IPS-18c (cell line): Measurements from ENCODE around the gene TFE3.
A peak's percentile ranks its signal among the peaks of the same experiment; 100 is the strongest.

Source experiments
- H3K4me3 ChIP-seq: 2 replicates; pipeline ENCODE4 v1.7.0; 2013; ENCODE audit warnings: low read depth, mild to moderate bottlenecking, low read length, moderate library complexity; ENCODE audit not compliant: insufficient read depth
- H3K9me3 ChIP-seq: one replicate; pipeline ENCODE4 v1.6.1; 2013; ENCODE audit warnings: mild to moderate bottlenecking, low read length, moderate library complexity; ENCODE audit not compliant: control insufficient read depth, insufficient read depth

The TFE3 gene

DNA sequence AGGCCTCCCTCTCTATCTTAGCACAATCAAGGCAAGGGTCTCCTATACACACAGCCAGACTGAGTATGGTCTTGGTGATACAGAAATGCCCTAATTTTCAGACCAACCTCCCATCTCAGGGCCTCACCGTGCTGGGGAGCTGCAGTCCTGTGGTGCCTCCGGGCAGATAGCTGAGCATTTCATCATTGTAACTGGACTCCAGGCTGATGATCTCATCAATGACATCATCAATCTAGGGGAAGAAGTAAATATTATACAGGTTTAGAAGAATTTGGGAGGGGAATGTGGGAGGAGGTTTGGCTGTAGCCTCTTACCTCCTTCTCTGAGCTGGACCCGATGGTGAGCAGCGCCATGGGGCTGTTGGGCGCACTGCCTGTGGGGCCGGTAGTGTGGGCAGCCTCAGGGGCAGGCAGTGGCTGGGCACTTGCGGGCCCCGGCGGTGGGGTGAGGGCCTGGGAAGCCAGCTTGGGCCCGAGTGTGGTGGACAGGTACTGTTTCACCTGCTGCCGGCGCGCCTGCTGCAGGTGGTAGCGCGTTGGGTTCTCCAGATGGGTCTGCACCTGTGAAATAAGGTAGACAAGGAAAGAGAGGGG is 5.2 kb downstream of the TFE3 start:
- Histone ChIP-seq H3K4me3 (no peak overlapping the region), H3K9me3 (peaks cover 7% of the 10 kb centered on the region)

DNA sequence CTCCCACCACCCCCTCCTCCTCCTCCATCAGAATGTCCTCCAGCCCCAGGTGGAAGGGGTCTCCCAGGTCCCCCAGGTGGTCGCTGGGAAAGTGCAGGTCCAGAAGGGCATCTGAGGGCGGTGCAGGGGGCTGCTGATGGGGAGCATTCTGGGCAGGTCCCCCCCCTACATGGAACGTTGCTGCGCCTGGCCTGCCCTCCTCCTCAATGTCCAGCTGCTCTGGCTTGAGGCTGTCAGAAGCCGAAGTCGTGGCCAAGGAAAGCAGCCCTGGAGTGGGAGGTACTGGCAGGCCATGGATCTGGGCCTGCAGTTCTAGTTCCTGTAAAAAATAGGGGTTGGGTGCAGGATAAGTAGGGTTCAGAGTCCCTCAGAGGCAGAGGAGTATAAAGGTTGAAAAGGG is 12.9 kb downstream of the TFE3 start:
- H3K9me3 ChIP-seq = peaks cover 13% of the 10 kb centered on the region
- no peak overlapping the region for H3K4me3 ChIP-seq

- H3K4me3 ChIP-seq = no peak overlapping the region
These were observed 13.3 kb downstream of the TFE3 start for GRCh38 chrX:49029876-49030275.

GRCh38 chrX:49019599-49020249 is 23.4 kb downstream of the TFE3 start:
- no peak overlapping the region for H3K4me3 ChIP-seq

More at GRCh38 chrX:49029876-49030275, 13.3 kb downstream of the TFE3 start:
- H3K9me3 ChIP-seq = peaks cover 13% of the 10 kb centered on the region

GRCh38 chrX:49019050-49019449 is 24.1 kb downstream of the TFE3 start:
- Histone ChIP-seq H3K4me3 (no peak overlapping the region), H3K9me3 (peaks cover under 1% of the 10 kb centered on the region)

More at GRCh38 chrX:49019599-49020249, 23.4 kb downstream of the TFE3 start:
- H3K9me3 ChIP-seq = peaks cover 3% of the 10 kb centered on the region

DNA sequence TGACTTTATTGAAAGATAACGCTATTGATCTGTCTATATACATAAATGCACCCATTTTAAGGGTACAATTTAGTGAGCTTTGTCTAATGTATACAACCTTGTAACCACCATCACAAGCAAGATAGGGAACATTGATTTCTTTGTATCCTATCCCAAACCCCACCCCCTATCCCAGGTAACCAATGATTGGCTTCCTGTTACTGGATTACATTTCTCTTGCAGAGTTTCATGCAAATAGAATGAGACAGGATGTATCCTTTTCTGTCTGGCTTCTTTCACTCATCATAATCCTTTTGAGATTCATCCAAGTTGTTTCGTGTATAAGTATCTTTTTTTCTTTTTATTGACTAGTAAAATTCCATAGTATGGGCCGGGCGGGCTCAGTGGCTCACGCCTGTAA is 39.5 kb downstream of the TFE3 start:
- Histone ChIP-seq H3K9me3 (peaks cover 5% of the 10 kb centered on the region), H3K4me3 (no peak overlapping the region)

GRCh38 chrX:49002091-49002935 is 40.8 kb downstream of the TFE3 start, which contains the start of gene GRIPAP1:
Gene GRIPAP1 (minus strand): TSS chrX:49002264. CDS start chrX:49002229, 35 bp downstream.
- Histone ChIP-seq H3K9me3 (peaks cover 5% of the 10 kb centered on the region), H3K4me3 (peak within 1 kb of the TSS; percentile 76)

DNA sequence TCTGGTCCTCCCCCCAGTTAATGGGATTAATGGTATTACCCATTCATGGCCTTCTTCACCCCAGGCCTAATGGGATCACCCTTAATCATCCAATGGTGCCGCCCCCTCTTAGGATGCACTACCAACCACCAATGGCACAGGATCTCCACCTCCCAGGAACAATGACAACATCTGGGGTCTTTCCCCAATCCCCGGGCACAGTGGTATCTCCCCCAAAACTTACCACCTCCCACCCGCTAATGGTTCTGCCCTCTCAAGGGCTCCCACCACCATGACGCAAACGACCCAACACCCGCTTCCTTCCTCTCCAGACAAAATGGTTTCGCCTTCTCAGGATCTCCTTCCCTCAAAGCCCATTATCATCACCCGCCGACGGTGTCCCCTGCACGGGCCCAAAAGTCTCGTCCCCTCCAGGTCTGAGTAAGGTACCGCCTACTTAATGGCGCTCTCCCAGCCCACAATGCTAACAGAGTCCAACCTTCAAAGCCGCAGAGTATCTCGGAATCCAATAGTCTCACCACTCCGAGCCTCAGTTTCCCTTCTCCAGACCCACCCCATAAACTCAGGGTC is 41.6 kb downstream of the TFE3 start:
- Histone ChIP-seq H3K4me3 (peak overlapping the region; percentile 76), H3K9me3 (peaks cover 5% of the 10 kb centered on the region)

DNA sequence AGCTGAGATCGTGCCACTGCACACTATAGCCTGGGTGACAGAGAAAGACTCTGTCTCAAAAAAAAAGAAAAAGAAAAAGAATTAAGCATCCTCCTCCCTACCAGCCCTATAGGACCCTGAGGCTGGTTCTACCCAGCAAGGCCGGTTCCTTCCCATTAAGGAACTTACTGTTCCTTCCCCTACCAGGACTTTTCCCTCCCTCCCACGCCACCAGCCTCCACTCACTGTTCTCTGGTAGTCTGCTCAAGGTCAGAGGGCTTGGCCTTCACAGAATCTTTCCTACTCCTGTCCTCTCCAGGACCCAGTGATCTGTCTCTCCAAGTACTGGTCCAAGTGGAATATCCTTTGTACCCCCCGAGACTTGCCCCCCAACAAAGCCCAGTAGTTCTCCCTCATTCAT is 42.5 kb downstream of the TFE3 start:
- Histone ChIP-seq H3K9me3 (peaks cover 5% of the 10 kb centered on the region), H3K4me3 (no peak overlapping the region)

GRCh38 chrX:48999030-48999429 is 44.1 kb downstream of the TFE3 start:
- no peak overlapping the region for H3K4me3 ChIP-seq
- H3K9me3 ChIP-seq = peaks cover 10% of the 10 kb centered on the region

DNA sequence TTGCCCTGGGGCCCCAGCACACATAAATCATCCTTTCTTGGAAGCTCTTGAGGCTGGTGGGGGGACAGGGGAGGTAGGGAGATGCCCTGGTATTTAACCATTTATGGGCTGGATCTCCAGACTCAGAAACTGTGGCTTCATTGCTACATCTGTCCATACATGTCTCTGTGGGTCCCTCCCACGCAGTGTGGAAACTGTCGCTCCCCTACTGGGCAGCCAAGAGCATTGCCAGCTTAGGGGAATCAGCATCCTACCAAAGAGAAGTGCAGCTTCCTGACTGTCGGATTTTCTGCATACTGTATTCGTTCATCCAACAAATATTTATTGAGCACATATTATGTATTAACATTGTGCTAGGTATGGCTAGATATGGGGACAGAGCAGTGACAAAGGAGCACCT is 44.8 kb downstream of the TFE3 start:
- Histone ChIP-seq H3K4me3 (no peak overlapping the region), H3K9me3 (peaks cover 8% of the 10 kb centered on the region)

DNA sequence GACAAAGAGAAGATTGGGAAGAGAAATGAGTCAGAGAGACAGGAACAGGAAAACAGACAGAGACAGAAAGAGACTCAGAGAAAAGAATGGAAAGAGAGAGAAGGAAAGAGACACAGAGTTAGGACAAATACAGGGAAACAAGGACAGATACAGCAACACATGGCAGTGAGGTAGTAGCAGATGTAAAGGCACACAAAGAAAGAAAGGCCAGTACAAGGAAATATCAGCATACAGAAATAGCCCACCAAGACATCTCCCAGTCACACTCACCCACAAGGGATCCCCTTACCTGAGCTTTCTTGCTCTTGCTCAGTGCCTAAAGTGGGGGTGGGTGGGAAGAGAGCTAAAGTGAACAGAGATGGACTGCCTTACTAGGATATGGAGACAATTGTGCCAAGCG is 45.3 kb downstream of the TFE3 start:
- Histone ChIP-seq H3K9me3 (peaks cover 10% of the 10 kb centered on the region), H3K4me3 (no peak overlapping the region)

DNA sequence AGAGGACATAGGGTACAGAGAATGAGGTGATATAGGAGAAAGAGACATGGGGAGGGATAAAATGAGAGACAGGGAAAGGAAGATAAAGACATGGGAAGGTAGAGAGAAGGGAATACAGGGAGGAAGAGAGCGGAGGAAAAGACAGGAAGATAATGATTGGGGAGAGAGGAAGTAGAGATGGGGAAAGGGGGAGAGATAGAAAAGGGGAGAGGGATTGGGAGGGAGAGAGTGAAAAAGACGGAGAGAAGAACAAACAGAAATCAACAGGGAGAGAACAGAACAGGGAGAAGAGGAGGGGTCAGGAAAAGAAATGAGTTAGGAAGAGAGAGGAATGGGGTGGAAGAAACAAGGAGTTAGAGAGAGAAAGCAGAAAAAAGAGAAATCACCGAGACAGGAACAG is 45.7 kb downstream of the TFE3 start:
- Histone ChIP-seq H3K4me3 (no peak overlapping the region), H3K9me3 (peaks cover 10% of the 10 kb centered on the region)

GRCh38 chrX:48996969-48997368 is 46.2 kb downstream of the TFE3 start:
- peaks cover 10% of the 10 kb centered on the region for H3K9me3 ChIP-seq
- no peak overlapping the region for H3K4me3 ChIP-seq

- Histone ChIP-seq H3K4me3 (no peak overlapping the region), H3K9me3 (peaks cover 20% of the 10 kb centered on the region)
These were observed 50.8 kb downstream of the TFE3 start for GRCh38 chrX:48992341-48992740.

DNA sequence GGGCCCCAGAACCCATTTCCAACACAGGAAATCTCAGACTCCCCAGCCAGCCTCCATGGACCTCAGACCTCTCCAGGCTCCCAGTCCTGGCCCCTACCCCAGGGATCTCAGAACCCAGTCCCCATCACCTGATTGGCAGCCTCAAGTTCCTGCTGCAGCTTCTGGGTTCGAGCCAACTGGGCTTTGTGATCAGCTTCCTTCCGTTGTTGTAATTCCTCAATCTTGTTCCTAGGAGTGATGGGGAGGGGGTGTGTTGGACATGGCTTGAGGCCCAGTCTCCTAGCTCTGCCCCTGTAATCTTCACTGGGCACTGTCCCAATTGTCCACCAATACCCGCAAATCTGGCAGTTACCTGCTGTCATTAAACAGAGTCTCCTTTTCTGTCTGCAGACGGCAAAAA is 53.7 kb downstream of the TFE3 start:
- no peak overlapping the region for H3K4me3 ChIP-seq
- H3K9me3 ChIP-seq = peaks cover 14% of the 10 kb centered on the region

GRCh38 chrX:48983896-48984295 is 59.3 kb downstream of the TFE3 start:
- peaks cover 9% of the 10 kb centered on the region for H3K9me3 ChIP-seq
- H3K4me3 ChIP-seq = no peak overlapping the region

DNA sequence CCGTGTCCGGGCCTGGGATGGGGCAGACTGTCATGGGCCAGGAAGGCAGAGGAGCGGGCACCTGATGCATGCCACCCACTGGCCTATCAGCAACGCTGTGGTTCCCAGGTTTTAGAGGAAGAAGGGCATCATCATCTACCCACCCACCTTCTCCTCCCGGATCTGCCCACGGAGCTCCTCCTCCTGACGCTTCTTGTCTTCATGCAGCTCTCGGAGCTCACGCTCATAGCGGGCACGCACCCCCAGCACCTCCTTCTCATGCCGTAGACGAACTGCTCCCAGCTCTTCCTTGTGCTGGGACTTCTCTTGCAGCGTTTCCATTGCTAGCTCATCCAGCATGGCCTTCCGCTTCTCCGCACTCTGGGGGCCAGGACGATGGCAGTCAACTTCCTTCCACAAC is 60.1 kb downstream of the TFE3 start:
- no peak overlapping the region for H3K4me3 ChIP-seq
- peaks cover 8% of the 10 kb centered on the region for H3K9me3 ChIP-seq
